SIG-M5 treated with dmso at 0.1 percent for 504 hours (cell line): ENCODE measurements around the gene ALDOC.
A peak's percentile ranks its signal among the peaks of the same experiment; 100 is the strongest.
"Not testable (repeated sequence)": the region's sequence is repeated elsewhere in the genome, so short reads cannot be mapped to it uniquely, and the experiment has no call there.

Experiments
- DNase-seq: peaks from one replicate; lab custom pipeline; 2025; ENCODE audit not compliant: unreplicated experiment; lab: John Stamatoyannopoulos, UW

Gene ALDOC

DNA sequence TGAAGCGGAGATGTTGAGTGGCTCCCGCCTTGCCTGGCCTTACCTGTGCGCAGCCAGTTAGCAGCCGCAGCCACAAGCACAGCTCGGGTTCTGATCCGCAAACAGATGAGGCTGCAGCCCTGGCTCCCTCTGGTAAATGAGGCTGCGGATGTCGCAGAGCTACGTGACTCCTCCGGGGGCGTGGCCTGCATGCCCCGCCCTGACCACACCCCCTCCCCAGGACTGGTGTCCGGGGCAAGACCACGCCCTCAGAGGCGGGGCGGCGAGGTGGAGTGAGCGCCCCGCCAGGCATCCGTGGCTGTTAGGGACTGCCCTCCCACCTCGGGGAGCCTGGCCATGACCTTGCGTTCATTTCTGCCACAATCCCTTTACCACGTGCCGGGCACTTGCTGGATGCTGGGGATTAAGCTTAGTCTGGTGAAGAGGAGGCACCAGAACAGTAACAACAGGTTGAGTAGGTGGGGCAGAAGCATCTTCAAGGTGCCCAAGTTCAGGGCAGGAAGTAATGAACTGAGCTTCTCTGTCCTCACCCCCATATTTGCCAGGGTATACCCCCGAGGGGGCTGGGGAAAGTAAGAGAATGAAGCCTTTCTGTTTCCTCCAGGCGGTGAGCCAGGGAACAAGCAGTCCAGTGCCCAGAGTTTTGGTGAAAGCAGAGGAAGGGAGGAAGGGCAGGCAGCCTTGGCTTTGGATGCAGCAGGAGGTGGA is at the start of gene ALDOC:
ALDOC (minus strand) TSS at position 138 of the 708 bp plus-strand sequence. CDS start 1,363 bp downstream, outside the sequence.
- DNase-seq, result peak; percentile 94

DNA sequence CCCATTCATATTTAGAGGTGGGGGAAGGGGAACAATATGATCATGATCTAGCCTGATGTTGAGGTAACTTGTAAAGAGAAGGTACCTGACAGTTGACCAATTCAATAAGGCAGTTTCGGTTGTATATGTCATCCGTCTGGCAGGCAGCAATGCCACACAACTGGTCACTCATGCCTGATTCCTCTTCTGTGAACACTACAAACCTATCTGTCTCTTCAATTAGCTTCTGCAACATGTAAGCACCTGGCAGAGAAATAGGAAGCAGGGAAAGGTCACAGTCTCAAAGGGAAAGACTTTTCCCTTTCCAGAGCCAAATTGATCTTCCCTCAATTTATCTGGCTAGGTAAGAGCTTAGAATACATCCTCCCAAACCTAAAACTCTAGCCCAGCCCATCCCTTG is 47.5 kb upstream of the ALDOC start:
- DNase-seq, result no peak

DNA sequence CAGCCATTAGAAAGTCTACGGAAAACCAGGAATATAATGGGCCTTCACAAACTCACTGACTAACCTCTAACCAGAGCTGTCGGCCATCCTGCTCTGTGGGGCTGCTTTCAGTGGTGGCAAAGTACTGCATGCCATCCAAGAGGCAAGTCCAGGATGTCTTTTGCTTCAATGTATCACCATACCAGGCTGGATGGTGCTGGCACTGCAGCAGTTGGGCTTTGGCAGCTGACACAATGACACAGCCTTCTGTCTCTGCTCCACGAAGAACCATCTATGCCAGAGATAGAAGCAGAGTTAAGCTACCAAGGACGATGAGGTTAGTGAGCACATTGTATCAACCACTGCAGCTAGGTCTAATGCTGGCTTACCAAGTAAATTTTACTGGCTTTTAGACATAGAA is 47.0 kb upstream of the ALDOC start:
- DNase-seq, result no peak

DNA sequence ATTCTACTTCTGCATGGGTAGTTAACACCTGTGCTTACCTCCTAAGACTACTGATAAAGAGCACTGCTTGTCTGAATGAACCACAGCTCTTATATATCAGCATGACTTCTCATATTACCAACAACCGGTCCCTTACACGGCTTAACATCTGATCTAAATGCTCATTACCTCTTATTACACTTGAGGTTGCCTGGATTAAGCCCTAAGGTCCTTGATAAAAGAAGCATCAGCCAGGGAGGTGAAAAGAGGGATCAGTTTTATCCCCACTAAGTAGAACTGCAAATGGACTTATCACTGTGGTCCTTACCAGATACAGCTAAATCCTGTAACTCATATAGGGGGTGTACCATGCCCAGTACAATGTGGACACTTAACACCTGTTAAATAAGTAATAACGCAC is 45.5 kb upstream of the ALDOC start:
- DNase-seq, result no peak

DNA sequence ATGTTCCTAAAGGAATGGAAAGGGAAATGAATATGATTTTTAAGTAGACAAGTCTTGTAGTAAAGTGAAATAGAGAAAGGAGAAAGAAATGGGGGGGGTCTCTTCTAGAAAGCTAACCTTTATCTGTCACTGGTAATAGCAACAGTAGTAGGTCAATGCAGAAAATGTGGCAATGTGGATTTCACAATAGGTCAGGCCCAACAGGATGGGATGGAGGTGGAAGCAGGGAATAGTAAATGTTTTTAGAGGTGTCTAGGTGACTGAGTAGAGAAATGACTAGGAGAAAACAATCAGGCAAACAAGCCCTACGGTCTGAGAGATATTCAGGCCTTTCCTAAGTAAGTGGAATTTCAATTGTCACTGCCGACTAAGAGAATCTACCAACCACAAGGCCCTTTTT is 43.3 kb upstream of the ALDOC start:
- DNase-seq, result no peak

DNA sequence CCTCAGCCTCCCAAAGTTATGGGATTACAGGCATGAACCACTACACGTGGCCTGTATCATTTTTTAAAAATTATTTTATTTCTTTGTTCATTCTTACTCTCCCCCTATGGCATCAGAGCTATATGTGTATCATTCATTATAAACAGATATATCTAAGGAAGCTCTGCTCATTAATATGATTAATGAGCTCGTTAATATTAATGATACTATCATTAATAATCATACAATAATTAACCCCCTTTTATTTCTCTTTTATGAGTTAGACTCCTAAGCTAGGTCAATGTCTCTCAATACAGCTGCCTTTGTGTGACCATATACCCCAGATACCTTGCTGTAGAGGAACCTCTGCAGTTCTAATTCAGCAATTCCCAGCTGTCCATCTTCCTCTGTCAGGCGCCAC is 41.8 kb upstream of the ALDOC start:
- DNase-seq, result no peak

DNA sequence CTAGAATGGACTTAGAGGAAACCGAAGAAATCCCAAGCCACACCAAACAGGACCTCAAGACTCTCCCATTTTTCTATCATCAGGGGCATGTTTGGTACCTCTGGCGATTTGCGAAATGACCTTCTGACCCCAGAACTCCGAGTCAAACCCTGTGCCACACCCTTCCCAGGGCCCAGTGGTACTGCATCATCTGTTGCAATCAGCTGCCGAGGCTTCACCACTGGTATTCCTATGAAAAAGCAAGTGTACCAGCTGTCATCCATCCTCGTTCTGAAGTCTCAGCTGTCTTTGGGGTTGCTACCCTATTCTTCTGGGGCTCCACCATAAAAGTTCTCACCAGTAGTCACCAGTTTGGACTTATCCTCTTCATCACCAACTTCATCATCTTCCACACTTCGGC is 39.6 kb upstream of the ALDOC start:
- no peak for DNase-seq

DNA sequence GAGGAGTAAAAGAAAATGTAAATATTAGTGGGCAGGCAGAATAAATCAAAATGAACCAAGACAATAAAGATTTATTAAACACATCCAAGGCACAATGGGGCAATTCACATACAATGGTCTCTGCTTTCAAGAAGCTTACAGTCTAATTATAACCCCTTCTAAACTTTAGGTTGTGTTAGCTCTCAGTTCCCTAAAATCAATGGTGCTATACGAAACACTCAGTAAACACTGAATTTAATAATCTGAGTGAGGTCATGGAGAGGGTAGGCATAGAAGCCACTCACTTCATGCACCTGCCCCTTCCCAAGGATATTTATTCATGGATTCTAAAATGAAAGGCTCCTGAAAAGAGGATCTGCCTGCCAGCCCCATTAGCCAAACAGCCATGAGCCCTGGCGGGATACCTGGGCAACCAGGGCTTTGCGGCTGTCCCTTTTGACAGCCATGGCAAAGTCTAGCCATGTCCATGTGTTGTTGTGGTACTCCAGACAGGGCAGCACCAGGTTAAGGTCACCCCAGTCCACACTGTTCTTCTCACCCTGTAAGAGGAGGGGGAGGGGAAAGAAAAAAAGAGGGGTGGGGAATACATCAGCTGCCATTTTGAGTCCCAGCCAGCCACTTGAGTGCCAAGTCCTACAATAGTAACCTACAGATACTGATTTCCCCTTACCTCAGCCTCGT is 38.7 kb upstream of the ALDOC start:
- DNase-seq, result peak; percentile 11

DNA sequence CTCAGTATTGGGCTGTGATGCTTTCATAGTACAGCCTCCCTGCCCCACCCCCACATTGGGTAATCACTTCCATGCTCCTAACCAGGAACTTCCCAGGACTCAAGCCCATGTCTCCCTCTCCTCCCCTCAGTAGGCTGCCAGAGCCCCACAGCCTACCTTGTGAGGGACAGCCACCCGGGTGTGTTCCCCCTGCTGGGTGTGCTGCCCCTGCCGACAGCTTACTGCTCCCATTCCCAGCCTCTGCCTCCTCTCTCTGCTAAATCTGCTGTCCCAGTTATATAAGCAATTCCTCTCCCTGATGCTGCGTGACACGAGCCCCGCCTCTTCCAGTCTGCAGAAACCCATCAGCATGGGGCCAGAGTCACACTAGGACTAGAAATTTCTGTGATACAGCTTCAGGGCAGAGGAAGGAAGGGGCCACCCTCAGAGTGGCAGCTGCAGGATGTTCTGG is 37.3 kb upstream of the ALDOC start, which contains the start of gene RSKR:
RSKR (minus strand) TSS at position 255 of the 451 bp plus-strand sequence; CDS start at position 231, 24 bp downstream.
- DNase-seq, result no peak

DNA sequence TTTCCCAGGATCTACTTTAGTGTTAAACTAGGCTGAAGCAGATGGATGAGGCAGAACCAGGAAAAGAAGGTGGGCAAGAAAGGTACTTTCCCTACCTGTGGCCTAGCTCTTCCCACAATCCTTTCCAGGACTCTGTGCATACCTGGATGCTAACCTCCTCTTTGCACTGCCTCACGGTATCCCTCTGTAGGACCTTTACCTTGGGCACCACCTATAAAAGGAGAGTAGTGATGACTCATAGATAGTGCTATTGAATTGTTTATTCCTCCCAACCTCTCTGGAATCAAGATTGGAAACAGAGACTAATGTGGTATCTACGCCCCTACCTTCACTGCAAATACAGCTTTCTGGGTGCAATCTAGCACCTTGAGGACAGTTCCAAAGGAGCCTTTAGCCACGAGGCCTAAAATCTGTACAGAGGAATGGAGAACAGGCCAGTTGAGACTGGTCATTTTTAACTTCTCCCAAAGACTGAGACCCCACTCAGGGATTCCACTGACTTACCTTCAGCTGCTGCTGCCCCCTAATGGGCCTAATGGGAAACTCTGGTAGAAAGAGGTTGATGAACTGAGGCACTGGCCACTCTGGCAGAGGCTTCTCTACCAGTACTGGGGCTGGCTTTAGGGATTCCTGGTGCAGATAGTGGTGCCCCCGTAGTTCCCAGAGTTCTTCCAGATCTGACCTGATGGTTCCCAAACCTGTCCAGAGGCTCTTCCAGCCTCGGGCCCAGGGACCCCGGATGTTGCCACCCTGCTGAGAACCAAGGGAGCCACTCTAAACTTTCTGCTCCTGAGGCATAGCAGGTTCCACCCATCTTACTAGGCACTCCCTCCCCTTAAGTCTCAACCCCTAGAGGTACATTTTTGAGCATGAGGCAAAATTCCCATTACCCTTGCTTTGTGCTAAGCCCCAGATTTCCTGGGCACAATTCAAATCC is 36.5 kb upstream of the ALDOC start:
- peak; percentile 46 for DNase-seq

DNA sequence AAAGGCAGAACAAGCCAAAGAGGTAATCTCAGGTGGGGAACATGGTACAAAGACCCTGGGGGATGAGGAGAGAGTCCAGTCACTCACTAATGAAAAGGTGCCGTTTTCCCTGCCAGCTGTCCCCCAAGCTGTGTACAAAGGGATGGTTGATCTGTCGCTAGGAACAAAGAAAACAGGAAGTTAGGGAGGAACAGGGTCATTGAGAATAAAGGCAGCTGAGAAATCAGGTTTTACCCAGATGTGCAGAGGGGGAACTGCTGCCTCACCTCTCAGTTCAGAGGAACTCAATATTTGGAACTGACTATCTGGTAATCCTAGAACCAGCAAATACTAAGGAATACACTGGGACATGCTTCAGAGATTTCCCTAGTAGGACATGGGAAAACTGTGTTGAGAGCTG is 35.8 kb upstream of the ALDOC start:
- no peak for DNase-seq

DNA sequence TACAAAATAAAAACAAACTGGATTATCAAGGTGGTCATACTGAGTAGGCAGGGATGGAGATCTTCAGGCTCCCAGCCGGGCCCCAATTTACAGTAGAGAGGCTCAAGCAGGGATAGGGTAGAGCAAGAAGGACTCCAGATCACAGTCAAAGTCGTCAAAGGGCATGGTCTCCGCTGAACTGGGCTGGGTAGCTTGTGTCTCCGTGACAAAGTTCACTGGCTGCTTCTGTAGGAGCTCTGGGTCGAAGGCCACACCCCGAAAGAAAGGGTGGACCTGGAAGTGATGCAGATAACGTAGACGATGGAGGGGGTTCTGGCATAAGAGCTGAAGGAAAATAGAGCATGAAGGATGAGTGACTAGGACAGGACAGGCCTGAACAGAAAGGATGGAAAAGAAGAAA is 33.7 kb upstream of the ALDOC start:
- no peak for DNase-seq

DNA sequence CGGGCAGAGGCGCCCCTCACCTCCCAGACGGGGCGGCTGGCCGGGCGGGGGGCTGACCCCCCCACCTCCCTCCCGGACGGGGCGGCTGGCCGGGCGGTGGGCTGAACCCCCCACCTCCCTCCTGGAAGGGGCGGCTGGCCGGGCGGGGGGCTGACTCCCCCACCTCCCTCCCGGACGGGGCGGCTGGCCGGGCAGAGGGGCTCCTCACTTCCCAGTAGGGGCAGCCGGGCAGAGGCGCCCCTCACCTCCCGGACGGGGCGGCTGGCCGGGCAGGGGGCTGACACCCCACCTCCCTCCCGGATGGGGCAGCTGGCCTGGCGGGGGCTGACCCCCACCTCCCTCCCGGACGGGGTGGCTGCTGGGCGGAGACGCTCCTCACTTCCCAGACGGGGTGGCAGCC is 27.3 kb upstream of the ALDOC start:
- DNase-seq, result not testable (repeated sequence)

DNA sequence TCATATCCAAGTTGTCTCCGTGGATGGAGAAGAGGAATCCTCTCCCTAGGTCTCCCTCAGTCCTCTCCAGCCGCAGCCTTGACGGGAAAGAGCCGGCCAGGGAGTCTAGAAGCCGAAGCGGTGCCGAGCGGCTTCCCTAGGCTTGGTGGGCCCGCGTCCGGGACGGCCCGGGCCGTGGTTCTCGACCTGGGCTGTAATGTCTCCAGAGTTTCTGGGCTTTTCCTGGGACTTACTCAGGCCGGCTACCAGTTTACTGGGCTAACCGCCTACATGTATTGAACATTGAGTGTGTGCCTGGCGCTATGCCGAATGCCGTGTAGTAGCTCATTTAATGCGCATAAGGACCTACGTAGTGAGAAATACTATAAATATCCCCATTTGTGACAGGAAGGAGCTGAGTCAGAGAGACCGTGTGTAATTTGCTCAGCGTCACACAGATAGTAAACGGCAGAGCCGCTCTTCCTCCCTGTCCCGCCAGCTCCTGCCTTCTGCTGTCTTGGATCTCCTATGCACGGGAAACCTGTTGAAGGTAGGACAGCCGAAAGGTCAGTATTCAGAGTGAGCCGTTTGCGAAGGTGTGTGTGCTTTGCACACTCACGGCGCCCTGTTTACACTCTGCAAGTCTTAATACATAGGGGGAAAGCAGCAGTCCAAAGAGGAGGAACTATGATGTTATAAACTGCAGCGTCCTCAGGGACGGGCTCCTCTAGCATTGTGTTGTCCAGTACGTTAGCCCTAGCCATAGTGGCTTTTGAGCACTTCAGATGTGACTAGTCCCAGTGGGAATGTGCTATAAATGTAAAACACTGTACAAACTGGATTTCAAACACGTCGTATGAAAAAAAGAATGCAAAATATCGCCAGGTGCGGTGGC is 22.9 kb upstream of the ALDOC start:
- DNase-seq, result peak; percentile 94

DNA sequence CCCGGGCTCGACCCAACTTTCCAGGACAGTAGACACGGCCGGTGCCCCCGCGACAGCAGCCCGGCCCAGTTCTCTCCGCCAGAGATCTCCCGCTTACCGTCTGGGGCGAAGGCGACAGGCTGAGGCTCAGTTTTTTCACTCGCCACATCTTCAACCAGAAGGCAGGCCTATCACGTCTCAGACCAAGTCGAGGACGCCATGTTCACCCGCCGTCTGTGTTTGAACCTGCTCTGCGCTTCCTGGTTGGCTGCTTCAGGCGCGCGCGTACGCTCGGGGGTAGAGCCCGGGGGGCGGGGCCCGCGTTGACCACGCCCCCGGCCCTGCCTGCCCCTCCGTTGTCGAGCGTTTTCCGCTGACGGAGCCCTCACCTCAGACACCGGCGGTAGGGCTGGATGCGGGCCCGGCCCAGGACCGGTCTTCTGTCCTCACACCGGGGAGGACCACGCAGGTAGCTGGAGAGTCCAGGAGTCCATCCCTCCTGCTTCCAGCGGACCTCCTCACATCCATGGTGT is 22.2 kb upstream of the ALDOC start, which contains the start of gene SPAG5:
SPAG5 (minus strand) TSS at position 227 of the 512 bp plus-strand sequence; CDS start at position 148, 79 bp downstream.
- DNase-seq, result peak; percentile 91

DNA sequence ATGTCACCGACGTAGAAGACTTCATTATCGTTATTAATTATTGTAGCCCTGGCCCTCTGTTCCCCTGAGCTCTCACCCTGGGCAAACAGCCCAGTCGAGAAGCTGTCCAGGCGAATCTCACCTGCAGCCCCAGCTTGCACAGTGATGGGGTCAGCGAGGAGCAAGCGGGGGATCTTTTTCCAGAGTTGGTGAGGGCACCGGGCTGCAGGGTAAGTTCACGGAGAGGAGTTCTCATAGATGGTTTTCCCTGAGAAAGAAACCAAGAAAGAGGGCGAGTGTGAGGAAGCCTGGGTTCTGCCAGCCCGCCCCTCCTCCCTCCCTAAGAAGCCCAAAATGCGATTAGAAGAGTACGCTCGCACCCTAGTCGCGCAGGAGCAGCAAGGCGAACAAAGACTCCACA is 21.7 kb upstream of the ALDOC start:
- DNase-seq, result no peak

DNA sequence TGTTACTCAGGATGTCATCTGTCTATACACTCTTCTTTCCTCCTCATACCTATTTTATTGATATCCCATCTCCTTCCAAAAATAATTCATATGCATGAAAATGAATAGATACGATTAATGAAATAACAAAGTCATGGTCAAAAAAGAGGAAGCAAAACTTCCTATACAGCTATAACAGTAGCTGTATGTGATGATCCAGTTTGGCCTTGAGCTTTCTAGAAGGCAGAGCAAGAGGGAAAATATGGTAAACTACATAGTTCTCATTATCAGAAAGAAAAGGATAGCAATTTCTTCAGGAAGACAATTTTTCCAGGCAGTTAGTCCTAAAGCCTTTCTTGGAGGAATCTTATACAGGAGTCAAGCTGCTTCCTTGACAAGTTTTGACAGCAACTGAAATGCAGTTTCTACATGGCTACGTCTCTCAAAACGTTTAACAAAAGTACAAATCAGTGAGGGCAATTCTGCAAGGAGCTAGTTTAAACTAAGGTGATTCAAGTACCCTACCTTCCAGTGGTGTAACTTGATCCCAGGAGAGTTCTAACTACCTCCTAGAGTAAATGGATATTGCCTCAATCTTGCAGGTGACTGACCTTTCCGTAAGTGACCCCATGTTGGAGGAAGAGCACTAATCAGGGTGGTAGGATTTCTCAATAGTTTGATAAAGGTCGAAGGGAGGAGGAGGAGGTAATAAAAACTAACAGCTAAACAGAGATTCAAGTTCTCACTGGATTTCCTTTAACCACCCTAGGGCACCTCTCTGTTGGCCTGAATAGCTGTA is 21.1 kb upstream of the ALDOC start:
- peak; percentile 31 for DNase-seq

DNA sequence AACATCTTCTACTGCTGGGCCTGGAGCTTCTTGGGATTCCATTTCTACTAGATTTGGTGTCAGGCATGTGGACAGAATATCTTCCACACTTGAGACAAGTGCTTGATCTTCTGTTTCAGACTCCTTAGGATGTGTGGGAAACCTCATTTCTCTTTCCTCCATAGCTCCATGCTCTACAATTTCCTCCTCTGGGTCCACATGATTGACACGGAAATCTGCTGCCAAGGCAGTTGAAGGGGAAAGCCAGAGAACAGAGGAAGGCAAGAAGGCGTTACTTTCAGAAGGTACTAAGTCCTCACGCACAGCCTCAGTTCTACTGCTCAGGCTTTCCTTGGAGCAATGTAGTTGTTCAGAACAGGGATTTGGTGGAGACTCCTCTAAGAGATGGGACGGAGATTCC is 15.6 kb upstream of the ALDOC start:
- DNase-seq, result no peak

DNA sequence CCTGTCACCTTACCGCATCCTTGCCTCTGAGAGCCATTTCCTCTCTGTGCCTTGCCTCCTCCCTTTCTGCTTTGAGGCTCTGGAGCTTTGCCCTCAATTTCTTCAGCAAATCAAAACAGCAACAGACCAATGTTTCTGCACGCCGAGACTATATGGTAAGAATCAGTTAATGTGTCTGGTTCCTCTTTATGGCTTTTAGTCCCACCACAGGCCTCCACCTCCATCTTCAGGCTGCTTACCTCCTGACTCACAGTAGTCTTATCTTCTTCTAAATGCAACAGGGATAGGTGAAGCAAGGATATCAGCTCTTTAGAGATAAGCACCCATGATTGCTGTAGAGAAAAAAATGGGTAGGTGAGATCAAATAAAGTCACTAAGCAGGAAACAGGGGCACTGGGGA is 9.2 kb upstream of the ALDOC start:
- DNase-seq, result no peak
